22Rv1 (cell line): ENCODE measurements around the gene EXOC3L1.

Experiments
- CTCF ChIP-seq: fragments of 450-650 bp; IDR thresholded peaks from 2 replicates; pipeline ENCODE4 v1.5.1; 2017; ENCODE audit warnings: mild to moderate bottlenecking
- ZFX ChIP-seq: fragments of 450-650 bp; IDR thresholded peaks from 2 replicates; pipeline ENCODE4 v1.6.1; 2017; ENCODE audit warnings: antibody characterized with exemption, borderline replicate concordance

GRCh38 chr16:67163164-67163998 is 26.6 kb downstream of the EXOC3L1 start:
- no peak for TF ChIP-seq CTCF
- TF ChIP-seq ZFX, result no peak
